Stromal cell of bone marrow (primary cell): ENCODE results near the gene KRTAP12-2.

Experiments used
- DNase-seq: peaks from one replicate; pipeline ENCODE4 v3.0.0-alpha.2; 2012; ENCODE audit warnings: low read depth

Gene KRTAP12-2

DNA sequence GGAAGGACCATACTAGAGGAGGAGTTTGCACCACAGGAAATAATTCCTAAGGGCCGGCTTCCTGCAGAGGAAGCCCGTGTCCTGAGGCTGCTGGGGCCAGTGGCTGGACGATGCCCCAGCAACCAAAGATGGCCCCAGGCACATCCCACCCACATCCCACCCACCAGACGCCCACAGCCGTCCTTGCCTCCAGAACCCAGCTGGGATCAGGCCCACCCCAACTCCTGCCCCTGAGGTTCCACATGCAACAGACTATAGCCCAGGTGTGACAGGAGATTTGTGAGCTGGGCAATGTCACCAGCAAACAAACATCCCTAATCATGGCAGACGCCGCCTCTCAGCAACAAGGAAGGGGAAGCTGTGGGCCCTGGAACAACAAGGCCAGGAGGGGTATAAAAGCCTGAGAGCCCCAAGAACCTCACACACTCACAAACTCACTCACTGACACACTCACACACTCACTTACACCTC lies 40.0 kb downstream of the KRTAP12-2 start, which contains the start of gene KRTAP10-9:
KRTAP10-9 (plus strand) TSS at position 421 of the 471 bp plus-strand sequence. CDS start 79 bp downstream, outside the sequence.
- DNase-seq: no peak

DNA sequence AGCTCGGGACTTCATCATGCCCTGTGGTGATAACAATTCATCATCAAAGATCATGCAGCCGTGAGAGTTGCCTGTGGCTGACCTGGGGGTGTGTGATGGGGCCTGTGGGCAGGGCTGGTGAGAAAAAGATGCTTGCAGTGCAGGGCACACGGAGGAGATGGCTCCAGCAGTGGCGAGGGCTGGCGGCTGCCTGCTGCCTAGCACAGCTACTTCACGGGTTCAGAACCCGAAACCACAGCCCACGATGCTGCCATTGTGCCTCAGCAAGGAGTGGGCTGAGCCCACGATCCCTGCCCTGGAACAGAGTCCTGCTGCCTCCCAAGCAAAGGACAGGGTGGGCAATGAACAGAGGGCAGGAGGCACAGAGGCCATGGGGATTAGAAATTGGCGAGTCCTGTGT lies 40.5 kb downstream of the KRTAP12-2 start:
- DNase-seq: no peak

GRCh38 chr21:44625756-44626155 lies 41.0 kb downstream of the KRTAP12-2 start:
- DNase-seq: no peak

DNA sequence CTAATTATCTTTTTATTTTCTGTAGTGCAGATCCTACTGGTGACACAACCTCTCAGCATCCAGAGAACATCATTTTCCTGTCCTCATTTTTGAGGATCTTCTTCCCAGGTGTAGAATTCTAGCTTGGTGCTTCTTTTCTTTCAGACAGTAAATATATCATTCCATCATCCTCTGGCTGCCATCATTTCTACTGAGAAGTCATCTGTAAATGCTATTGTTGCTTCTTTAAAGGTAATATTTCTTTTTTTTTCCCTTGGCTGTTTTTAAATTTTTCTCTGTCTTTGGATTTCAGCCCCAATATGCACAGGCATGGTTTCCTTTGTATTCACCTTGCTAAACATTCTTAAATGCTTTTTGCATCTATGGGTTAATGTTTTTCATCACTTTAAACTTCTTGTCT lies 43.2 kb downstream of the KRTAP12-2 start:
- no peak for DNase-seq

GRCh38 chr21:44619886-44620285 lies 46.8 kb downstream of the KRTAP12-2 start:
- DNase-seq: no peak

- DNase-seq: no peak
Measured at GRCh38 chr21:44618909-44619308, 47.8 kb downstream of the KRTAP12-2 start.

GRCh38 chr21:44618504-44618903 lies 48.2 kb downstream of the KRTAP12-2 start:
- no peak for DNase-seq

GRCh38 chr21:44617071-44617501 lies 49.6 kb downstream of the KRTAP12-2 start:
- DNase-seq: no peak

DNA sequence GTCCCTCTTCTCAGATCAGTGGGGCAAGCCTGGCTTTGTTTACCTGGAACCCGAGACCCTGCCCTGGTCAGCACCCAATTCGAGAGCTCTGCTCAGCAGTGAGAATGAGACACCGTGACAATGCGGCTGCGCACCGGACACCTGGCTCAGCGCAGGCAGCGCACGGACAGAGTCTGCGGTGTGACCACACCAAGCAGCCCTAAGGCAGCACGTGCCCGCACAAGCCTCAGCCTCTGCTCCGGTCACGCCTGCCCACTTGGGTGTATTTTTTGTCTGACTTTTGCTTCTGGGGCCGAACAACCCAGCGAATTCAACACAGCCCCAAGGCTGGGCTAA lies 50.2 kb downstream of the KRTAP12-2 start:
- DNase-seq: no peak
